ENCODE data around the gene KCTD15. TPM values are rescaled to one million over a fixed set of nuclear protein-coding genes. Genes with fewer than 3 reads are reported as not detected.

KCTD15 gene
- total and polyA plus RNA-seq, 2 donors (not counting 3 experiments of a cell fraction or from before 2014, with no cell fraction given): 49.5 to 51.8 TPM

GRCh38 chr19:33826521-33826920 lies 29.9 kb downstream of the KCTD15 start:
- POLR2A ChIA-PET: no interaction called here
- no peaks in the 10 kb centered on the region for H4K20me1 ChIP-seq (replicated peaks; ENCODE audit: control insufficient read depth, extremely low read depth, insufficient read depth, low read length)
- intact Hi-C loops (cut with micrococcal nuclease): no loop called here

More at GRCh38 chr19:33826521-33826920, 29.9 kb downstream of the KCTD15 start:
- CTCF ChIA-PET: no interaction called here
- H3K9me1 ChIP-seq (replicated peaks; ENCODE audit: control insufficient read depth, extremely low read depth, insufficient read depth, low read length): no peaks in the 10 kb centered on the region
- TF ChIP-seq CTCF (IDR thresholded peaks at IDR 0.05; ENCODE audit: extremely low read depth in 1 of 2, insufficient read depth in 1 of 2, low read depth in 1 of 2, low read length in 2 of 2): no peak
- TF ChIP-seq MYC (IDR thresholded peaks at IDR 0.05; ENCODE audit: low read depth, low read length): no peak
- TF ChIP-seq POLR2AphosphoS5 (IDR thresholded peaks at IDR 0.05; ENCODE audit: insufficient read depth, low read depth, low read length): no peak
- no peak for TF ChIP-seq GATA2 (IDR thresholded peaks at IDR 0.05; ENCODE audit: insufficient read depth, insufficient read length, low read depth, low read length)
- no peak for TF ChIP-seq MAX (IDR thresholded peaks at IDR 0.05; ENCODE audit: insufficient read depth, insufficient read length)
- no peak for TF ChIP-seq EZH2 (IDR thresholded peaks at IDR 0.05; ENCODE audit: borderline replicate concordance, low read depth, low read length, severe bottlenecking)
- TF ChIP-seq JUN (IDR thresholded peaks at IDR 0.05; ENCODE audit: borderline replicate concordance, insufficient read depth, insufficient read length, low read depth): no peak
- no peak for TF ChIP-seq POLR2A (IDR thresholded peaks at IDR 0.05; ENCODE audit: low read depth, low read length)
- no peak for TF ChIP-seq FOS (IDR thresholded peaks at IDR 0.05; ENCODE audit: borderline replicate concordance, insufficient read depth, low read length)
- no TSS peak for BruUV-seq (replicated peaks)
- DNase-seq (ENCODE audit: low read depth, low spot score) (no peak), FAIRE-seq (no peak)
- no peaks in the 10 kb centered on the region for H3K9me3 ChIP-seq (replicated peaks; ENCODE audit: control insufficient read depth, insufficient read depth, low read length)
- H3K36me3 ChIP-seq (ENCODE audit: control insufficient read depth in 2 of 2, extremely low read depth in 1 of 2, insufficient read depth in 2 of 2, low read length in 2 of 2): no peaks in the 10 kb centered on the region
- no peak overlapping the region for H3K4me2 ChIP-seq (ENCODE audit: insufficient read depth, low read length)
- H2AFZ ChIP-seq (ENCODE audit: low read depth, low read length): no peak overlapping the region
- no peak overlapping the region for H3K27ac ChIP-seq (ENCODE audit: insufficient read depth, low read depth, low read length)
- no peak overlapping the region for H3K4me3 ChIP-seq (replicated peaks in 1 of 3; ENCODE audit: insufficient read depth in 1 of 3, low read depth in 1 of 3, low read length in 3 of 3)
- H3K9ac ChIP-seq (replicated peaks; ENCODE audit: extremely low read depth, insufficient read depth, low read length): no peak overlapping the region
- dilution Hi-C loops (cut with MboI; ENCODE audit: extremely low pct_ligation_motif_present, low sequenced_read_pairs): no loop called here
- H3K4me1 ChIP-seq (ENCODE audit: control insufficient read depth, extremely low read depth, insufficient read depth, low read length): peaks cover 5% of the 10 kb centered on the region
- no peaks in the 10 kb centered on the region for H3K27me3 ChIP-seq (ENCODE audit: control insufficient read depth in 2 of 2, insufficient read depth in 2 of 2, low read length in 2 of 2)
- H3K79me2 ChIP-seq (ENCODE audit: control insufficient read depth, insufficient read depth, low read length): no peaks in the 10 kb centered on the region
